NCI-H82 (cell line): ENCODE results near the gene SNX20.

Experiments
- DNase-seq: peaks from one replicate; lab custom pipeline; 2025; lab: John Stamatoyannopoulos, UW

Gene SNX20

DNA sequence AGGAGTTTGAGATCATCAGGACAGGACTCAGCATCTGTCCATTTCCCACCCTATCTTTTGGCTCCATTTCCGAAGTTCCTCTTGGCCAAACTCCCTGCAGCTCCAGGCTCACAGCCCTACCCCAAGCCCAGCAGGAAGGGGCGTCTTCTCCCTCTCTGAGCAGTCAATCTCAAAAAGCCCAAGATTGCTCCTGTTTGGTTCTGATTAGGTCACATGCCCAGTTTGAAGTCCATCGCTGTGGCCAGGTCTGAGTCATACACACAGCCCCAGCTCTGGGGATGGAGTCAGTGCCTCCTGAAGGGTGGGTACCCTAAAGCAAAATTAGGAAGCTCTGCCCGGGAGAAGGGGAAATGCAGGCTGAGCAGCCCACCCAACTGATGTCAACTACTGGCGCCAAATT, 23.9 kb downstream of the SNX20 start:
- no peak for DNase-seq

- no peak for DNase-seq
These were observed 25.5 kb downstream of the SNX20 start for GRCh38 chr16:50655558-50656055.

- peak; percentile 56 for DNase-seq
These were observed 27.2 kb downstream of the SNX20 start for GRCh38 chr16:50653633-50654519.

GRCh38 chr16:50652836-50653425, 28.2 kb downstream of the SNX20 start:
- peak; percentile 73 for DNase-seq

DNA sequence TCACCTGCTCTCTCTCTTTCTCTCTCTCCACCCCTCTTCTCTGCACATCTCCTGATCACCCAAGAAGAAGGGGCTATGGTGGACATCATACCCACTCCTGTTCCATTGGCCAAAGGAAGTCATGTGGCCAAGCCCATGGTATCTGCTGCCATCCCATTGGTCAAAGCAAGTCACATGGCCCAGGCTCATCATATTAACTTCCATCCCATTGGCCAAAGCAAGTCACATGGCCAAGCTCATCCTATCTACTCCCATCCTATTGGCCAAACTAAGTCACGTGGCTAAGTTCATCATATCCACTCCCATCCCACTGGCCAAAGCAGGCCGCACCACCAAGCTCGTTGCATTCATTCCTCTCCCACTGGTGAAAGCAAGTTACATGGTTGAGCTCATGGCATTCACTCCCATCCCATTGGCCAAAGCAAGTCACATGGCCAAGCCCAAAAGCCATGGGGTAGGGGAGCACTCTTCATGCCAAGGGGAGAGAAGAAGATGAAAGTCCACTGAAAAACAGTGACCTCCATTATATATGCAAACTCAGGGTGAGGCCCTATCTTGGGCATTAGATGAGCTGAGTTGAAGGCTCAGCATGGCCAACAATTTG, 29.2 kb downstream of the SNX20 start:
- peak; percentile 13 for DNase-seq

- no peak for DNase-seq
These were observed 34.8 kb downstream of the SNX20 start for GRCh38 chr16:50646345-50646744.

GRCh38 chr16:50645563-50646220, 35.4 kb downstream of the SNX20 start:
- no peak for DNase-seq

DNA sequence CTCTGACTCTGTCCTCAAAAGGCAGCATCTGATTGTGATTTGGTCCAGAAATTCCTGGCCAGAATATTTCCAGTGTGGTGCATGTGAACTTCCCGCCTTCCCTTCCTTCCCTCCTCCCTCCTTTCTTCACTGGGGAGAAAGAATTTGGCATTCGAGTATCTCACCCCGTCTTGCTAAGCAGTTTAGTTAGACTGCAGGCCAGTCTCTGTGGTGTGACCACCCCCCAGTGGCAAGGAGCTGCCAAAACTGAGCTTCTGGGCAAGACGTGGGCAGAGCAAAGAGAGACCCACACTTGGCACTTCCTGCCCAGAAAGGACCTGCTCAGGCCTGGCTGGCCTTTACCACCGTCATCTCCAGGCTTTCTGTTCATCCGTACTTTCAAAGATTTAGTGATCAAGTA, 36.4 kb downstream of the SNX20 start:
- DNase-seq, result peak; percentile 29

- DNase-seq, result no peak
These were observed 36.9 kb downstream of the SNX20 start for GRCh38 chr16:50644245-50644644.

DNA sequence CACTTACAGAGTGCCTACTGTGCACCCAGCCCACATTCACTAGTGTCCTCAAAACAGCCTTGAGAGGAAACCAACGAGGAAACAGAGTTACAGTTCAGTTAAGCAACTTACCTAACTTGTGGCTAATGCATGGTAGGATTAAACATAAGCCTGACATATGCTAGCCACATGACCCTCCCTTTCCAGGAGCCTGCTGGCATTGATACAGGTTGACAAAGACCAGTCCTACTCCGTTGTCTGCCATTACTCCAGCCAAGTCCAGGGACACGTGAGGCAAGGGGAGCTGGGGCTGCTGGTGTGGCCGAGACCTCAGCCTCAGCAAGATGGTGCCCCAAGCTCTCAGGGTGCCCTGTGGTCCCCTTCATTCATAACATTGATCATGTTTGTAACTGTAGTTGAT, 37.9 kb downstream of the SNX20 start:
- DNase-seq, result peak; percentile 76

DNA sequence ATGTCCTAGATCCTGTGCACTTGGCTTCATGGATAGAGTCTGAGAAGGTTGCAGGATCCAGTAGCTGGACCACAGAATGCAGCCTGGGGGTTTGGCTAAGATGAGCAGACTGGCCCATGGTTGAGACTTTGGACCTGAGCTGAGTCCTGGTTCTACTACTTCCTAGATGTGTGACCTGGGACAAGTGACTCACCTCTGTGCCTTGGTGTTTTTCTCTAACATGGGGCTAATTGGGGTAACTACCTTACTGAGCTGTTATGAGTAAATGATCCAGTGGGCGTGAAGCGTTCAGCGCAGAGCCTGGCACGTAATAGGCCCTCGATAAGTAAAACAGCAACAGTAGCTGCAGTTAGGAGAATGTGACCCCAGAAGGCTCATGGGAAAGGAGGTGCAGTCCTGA, 38.8 kb downstream of the SNX20 start:
- no peak for DNase-seq

GRCh38 chr16:50641818-50642187, 39.3 kb downstream of the SNX20 start:
- DNase-seq, result no peak

DNA sequence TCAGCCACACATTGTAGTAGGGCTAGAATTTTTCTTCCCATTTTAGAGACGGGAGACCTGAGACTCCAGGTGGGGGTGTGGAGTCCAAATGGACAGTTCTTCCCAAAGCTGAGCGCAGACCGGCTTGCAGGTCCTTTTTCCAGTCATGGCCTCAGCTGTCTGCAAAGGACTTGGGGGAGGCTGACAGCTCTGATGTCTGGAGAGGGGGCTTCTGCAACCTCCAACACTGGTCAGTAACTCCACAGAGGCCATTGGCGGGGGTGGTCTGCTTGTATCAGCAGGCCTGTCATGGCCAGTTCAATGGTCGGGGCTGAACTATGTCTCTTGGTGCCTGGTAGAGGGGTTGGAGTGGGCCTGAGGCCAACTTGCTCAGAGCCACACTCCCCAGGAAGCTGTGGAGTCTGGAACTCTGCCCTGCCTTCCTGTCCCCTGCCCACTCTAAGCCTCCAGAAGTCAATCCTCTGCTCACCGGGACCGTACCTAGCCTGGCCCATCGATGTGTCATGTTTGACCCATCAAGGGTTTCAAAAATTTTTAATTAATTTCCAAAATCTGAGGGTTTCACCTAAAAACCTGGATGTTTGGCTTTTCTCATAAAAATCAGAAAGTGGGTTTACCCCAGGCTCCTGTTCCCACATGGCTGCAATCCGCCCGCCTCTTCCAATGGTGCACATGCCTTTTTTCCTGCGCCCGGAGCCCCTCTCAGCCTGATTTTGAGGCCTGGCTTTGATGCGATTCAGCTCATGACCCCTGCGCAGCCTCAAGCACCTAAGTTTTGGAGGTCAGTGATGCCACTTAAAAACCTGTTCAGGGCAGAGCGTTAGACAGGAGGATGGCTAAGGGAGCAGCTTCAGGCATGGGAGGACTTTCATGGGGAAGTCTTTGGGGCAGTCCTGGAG, 39.9 kb downstream of the SNX20 start:
- DNase-seq, result no peak

- no peak for DNase-seq
These were observed 40.7 kb downstream of the SNX20 start for GRCh38 chr16:50640391-50640790.

- no peak for DNase-seq
These were observed 42.1 kb downstream of the SNX20 start for GRCh38 chr16:50638816-50639670.

- DNase-seq, result no peak
These were observed 43.2 kb downstream of the SNX20 start for GRCh38 chr16:50637716-50638602.

DNA sequence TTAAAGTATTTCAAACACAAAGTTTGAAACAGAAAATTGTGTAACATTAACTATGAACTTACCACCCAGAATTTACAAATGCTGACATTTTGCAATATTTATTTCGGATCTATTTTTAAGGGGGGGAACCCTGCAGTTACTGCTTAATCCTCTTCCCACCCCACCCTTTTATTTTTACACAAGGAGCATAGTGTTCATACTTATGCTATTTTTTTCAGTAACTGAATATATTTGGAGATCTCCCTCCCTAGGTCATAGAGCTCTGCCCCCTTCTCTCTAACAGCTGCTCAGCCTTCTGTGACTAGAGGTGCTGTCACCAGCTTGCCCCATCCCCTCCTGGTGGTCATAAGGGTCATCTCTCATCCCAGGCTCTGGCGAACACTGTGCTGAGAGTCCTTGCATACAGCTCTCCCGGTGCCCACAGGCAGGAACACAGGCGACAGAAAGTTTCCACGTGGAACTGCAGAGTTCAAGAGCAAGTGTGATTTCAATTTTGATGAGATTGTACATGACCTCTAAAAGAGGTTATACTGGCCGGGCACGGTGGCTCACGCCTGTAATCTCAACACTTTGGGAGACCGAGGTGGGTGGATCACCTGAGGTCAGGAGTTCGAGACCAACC, 44.2 kb downstream of the SNX20 start:
- peak; percentile 25 for DNase-seq

DNA sequence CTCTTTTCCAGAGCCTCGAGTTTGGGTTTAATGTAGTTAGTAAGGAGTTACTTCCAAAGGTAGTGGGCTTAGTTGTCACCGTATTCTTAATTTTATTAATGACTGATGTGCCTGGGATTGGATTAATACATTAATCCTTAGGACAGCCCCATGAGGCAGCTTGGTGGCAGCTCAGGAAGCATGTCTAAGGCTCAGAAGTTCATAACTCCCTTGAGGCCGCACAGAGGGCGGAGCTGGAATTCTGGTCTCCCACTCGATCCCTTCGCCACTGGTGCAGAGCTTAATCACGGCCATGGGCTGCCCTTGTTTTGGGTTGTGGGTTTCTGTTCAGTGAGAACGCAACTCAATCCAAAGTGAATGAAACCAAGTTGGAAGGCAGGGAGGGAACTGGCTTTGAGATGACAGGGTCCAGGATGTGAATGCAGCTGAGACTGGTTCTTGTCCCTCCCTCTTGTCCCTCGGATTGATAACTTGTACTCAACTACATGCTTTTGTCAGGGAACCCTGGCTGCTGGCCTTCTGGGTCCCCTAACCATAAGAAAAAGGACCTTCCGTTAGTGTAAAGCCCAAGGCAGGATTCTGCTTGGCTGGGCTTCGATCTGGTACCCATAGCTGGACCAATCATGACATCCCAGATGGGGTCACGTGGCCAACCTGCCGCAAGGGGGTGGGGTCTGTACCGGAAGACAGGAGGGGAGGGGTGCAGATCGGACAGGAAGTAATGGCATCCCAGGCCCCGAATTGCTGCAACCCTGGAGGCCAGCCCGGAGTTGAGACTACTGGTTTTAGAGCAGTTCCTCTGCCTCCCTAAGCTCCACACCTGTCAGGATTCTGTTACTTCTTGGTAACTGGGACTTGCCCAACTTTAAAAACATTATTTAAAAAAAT, 45.4 kb downstream of the SNX20 start:
- peak; percentile 94 for DNase-seq
